HG03432 (cell line): ENCODE data around the gene CACNA1E.
A peak's percentile ranks its signal among the peaks of the same experiment; 100 is the strongest.

Source experiments
- ATAC-seq: cut with Tn5 transposase; IDR thresholded peaks from one replicate; pipeline ENCODE4 v1.9.1; 2021; ENCODE audit warnings: mild to moderate bottlenecking, moderate library complexity; ENCODE audit not compliant: unreplicated experiment

The CACNA1E gene

GRCh38 chr1:181674617-181675016 lies 191.3 kb downstream of the CACNA1E start:
- no peak for ATAC-seq

DNA sequence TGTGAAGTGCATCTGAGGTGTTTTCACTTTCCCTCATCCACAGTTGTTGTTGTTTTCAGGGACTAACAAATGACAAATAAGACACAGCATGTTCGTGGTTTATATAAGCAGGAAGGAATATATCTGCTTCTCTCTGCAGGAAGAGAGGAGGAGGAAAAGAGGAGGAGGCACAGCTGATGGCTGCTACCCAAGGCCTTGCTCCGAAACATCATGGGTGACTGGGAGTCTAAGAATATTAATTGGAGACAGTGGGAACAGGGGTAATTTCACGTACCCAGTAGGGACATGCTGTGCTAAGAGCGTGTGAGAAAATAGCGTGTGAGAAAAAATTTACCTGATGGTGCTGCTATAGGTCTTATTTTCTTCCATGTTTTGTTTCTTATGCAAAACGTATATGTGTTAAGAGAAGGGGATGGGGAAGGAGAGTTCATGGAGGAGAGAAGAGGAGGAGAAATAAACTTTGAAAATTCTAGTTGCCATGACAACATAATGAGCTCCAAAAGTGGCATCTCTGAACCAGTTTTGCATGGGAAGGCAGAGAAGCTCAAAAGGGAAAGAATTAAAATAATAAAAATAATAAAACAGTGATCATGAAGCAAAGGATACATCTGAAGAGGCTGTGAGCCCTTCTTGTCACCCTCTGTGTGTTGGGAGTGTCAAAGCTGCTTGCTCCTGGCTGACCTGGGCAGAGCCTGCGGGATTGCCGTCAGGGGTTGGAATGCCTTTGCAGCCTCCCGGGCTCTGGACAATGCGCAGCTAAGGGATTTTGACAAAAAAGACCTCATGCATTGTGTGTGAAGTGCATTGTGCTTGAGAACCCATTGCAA lies 192.0 kb downstream of the CACNA1E start:
- no peak for ATAC-seq

GRCh38 chr1:181675918-181676190 lies 192.5 kb downstream of the CACNA1E start:
- ATAC-seq = no peak

DNA sequence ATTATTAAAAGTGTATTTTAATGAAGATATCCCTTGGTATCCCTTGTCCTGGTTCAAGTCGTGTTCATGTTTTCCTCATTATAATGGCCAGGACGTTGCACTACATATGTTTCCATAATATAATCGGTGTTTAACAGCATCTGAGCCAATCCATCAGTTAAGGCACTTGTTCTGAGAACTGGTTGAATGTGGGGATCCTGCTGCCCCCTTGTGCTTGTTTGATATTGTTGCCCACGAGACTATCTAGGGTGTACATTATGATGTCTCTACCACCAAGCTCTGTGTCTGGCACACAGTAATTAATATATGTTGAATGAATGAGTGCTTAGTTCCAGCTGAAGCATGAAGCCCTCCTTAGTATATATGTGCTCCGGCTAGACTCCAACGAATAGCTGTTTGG lies 193.0 kb downstream of the CACNA1E start:
- ATAC-seq = peak; percentile 67

- no peak for ATAC-seq
Observed at GRCh38 chr1:181680332-181680731, 197.0 kb downstream of the CACNA1E start.

- no peak for ATAC-seq
Observed at GRCh38 chr1:181680871-181681270, 197.6 kb downstream of the CACNA1E start.

DNA sequence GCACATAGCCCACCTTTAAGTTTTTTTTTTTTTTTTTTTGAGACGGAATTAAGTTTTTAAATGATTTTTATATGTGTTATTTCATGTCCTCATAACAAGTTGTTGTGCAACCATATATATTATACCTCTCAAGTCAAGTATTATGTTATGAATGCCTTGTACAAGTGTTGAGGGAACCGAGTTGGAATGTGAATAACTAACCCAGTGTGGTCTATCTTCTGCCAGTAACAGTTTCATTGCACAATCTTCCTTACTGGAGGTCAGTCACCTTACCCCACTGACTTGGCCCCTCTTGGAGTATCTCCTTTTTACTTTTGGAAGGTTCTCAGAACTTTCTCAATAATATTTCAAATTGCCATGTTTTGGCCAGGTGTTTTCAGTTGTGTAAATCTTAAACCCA lies 201.9 kb downstream of the CACNA1E start:
- ATAC-seq = no peak

GRCh38 chr1:181701891-181702290 lies 218.6 kb downstream of the CACNA1E start:
- no peak for ATAC-seq

DNA sequence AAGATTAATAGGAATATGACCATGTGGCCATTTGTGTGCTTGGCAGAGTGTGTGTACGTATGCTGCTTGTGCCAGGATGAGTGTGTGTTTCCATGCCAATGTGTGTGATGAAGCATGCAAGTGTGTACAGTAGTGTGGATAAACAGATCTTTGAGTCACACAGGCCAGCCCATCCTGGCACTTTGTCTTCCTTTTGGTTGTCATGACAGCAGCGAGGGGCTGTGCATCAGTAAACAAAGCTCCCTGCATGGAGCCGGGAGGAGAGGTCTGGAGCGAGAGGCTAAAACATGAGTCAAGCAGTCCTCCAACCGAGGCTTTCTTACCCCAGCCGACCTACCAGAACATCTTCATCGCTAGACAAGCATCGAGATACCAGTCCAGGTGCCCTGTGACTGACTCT lies 221.2 kb downstream of the CACNA1E start:
- ATAC-seq = no peak

DNA sequence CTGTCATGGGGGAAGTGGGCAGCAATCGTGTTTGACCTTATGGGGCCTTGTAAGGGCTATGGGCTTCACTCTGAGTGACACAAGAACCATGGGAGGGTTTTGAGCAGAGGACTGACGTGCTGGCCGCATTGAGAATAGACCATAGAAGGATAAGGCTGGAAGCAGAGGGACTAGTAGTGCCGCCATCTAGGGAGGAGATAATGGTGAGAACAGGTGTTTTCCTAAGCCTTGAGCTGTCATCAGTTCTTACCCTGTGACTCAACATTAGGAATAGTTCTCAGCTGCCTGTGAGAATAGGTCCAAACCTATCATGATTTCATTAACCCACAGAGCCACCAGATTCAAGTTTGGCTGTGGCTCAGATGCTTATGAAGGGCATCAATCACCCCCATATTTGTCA lies 228.5 kb downstream of the CACNA1E start:
- no peak for ATAC-seq

- ATAC-seq = no peak
Observed at GRCh38 chr1:181712711-181713110, 229.4 kb downstream of the CACNA1E start.

- ATAC-seq = no peak
Observed at GRCh38 chr1:181714428-181714827, 231.1 kb downstream of the CACNA1E start.

DNA sequence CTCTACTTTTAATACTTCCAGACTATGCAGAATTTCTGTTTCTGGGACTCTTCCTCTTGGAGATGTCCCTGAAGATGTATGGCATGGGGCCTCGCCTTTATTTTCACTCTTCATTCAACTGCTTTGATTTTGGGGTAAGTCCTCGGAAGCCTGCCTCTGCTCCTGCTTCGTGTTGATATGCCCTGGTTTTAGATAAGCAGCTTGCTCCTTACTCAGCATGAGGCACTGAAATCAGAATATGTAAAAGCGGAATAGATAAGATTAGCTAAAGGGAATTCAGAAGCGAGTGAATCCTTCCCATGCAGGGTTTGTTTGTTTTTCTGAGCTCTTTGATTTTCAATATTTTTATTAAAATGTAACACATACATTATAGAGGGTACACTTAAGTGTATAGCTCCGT lies 234.7 kb downstream of the CACNA1E start:
- ATAC-seq = no peak

DNA sequence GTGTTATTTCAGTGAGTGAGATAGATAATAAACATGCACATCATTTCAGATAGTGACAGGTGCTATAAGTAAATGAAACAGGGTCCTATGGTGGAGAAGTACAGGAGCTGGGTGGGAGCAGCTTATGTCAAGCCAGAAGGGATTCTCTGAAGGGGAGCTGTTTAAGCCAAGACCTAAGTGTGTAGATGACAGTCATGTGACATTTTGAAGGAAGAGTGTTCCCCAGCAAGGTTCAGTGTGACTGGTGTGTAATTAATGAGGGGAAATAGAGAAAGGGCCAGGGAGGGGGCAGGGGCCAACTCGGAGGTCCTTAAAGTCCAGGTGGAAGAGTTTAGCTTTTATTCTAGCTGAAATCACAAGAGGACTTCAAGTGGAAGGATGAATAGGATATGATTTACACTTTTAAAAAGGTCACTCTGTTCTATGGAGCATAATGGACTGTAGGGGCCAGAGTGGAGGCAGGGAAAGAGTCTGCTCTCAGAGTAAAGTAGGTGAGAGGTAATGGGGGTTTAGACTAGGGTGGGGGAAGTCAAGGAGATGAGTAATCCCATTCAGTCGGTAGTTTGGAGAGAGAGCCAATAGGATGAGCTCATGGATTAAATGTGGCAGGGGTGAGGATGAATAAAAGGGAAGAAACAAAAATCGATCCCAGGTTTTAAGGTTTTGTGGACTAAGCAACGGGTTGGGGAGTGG lies 243.1 kb downstream of the CACNA1E start:
- no peak for ATAC-seq

DNA sequence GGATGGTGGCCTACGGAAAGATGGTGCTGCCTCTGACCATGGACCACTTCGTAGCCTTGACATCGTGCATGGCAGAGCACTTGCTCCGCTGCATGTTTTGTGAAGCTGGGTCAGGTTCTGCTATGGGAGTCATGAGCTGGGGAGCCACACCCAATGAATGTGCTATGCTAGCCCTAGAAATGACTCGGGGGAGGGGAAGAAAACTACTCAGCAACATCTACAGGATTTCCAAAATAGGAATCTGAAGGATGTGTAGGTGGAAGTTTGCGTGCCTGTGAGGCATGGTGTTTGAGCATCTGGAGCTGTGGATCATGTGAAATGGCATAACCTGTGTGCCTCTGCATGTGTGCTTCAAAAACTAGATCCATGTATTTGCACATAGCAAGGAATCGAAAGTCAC lies 247.3 kb downstream of the CACNA1E start:
- no peak for ATAC-seq

DNA sequence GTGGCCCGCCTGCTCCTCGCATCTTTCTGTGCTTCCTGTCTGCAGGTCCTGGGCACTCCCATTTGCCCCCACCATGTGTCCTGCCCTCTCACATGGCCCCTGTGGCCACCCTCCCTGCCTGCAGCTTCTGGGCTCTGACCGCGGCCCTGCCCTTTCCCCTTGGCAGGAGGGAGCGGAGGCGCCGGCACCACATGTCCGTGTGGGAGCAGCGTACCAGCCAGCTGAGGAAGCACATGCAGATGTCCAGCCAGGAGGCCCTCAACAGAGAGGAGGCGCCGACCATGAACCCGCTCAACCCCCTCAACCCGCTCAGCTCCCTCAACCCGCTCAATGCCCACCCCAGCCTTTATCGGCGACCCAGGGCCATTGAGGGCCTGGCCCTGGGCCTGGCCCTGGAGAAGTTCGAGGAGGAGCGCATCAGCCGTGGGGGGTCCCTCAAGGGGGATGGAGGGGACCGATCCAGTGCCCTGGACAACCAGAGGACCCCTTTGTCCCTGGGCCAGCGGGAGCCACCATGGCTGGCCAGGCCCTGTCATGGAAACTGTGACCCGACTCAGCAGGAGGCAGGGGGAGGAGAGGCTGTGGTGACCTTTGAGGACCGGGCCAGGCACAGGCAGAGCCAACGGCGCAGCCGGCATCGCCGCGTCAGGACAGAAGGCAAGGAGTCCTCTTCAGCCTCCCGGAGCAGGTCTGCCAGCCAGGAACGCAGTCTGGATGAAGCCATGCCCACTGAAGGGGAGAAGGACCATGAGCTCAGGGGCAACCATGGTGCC lies 249.1 kb downstream of the CACNA1E start:
- ATAC-seq = no peak

- no peak for ATAC-seq
Observed at GRCh38 chr1:181733486-181733885, 250.2 kb downstream of the CACNA1E start.

DNA sequence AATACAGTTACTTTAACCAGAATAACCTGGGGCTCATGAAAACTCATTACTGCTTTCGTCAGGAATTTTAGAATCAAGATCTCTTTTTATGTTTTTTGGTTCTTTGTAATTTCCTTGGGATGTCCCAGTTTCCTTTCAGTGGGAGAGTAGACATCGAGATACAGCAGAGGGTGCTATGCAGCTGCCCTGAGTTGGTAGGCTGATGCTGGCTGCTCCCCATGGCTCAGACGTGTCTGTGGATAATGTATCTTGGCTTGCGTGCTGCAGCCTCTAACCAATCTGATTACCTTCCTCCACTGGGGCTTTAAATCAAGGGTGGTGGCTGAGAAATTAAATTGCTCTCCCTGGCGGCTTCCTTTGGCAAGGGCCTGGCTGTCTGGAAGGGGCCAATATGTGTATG lies 253.7 kb downstream of the CACNA1E start:
- no peak for ATAC-seq

DNA sequence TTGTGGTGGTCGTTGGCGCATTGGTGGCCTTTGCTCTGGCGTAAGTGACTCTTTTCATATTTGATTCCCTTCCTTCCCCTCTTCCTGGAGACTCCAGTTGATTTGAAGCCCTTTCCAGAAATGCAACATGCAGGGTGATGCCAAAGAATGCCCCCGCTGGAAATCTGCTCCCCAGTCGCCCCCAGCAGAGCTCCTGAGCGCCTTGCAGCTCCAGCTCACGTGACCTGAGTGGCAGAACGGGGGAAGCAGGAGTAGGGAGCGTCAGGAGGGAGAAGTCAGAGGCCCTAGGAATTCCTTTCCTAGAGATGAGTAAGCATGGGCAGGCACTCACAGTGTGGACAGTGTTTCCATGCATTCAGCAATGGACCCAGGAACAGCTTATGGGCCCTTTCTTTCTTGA lies 255.9 kb downstream of the CACNA1E start:
- ATAC-seq = no peak

DNA sequence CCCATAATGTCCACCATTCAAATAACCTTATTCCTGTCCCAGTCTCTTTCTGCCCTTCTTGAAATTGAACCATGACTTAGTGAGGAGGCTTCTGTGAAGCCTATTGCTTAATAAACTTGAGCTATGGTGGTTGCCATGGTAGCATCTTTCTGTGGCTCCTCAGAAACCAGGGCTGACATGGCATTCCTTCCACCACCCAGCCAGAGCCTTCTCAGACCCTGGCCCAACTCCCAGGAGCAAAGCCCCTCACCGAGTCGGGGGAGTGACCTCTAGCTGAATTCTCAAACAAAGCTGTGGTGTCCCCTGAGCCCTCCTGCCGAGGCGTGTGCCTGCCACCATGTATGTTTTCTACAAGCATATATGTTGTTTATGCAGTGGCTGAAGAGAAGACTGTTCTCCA lies 259.1 kb downstream of the CACNA1E start:
- ATAC-seq = no peak

DNA sequence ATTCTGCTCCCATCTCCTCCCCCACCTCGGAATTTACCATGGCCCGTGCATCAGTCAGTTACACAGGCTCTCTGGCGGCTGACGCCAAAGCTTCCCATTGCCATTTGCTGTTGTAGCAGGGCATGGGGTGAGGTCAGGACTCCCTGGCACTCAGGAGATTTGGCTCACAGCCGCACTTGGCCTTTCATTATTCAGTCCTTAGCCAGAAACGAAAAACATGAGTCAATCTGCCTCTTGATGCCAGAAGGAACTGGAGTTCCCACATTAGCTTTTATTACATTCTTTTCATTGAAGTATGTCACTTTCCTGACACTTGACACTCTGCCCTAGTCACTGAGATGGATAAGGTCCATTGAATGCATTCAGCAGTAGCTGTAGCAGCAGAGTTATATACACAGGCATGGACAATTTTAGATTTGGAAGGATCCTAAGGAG lies 260.6 kb downstream of the CACNA1E start:
- no peak for ATAC-seq

DNA sequence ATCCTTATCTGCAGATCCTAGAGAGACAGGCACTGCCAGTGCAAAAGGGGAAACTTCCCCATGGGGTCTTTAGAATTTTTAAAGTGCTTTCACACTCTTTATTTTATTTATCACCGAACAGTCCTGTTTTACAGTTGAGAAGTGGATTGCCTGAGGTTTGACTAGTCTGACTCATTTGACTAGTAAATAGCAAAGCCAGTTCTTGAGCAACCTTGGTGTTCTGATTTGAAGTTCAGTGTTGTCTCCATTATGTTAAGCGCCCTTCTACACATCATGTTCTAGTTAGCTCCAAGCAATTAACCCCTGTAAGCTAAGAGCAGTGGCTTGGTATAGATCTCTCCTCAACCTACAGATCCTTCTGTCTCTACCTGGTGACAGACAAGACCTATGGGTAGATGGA lies 262.9 kb downstream of the CACNA1E start:
- no peak for ATAC-seq
